Smooth muscle cell of the brain vasculature (primary cell): ENCODE data around the gene PIN1.
"Not testable (repeated sequence)": the region's sequence is repeated elsewhere in the genome, so short reads cannot be mapped to it uniquely, and the experiment has no call there.

Source experiments
- DNase-seq: peaks from one replicate; pipeline ENCODE4 v3.0.0-alpha.2; 2012; ENCODE audit warnings: low read depth, low spot score

Gene PIN1

GRCh38 chr19:9834726-9835506, at the start of gene PIN1:
TSS of gene PIN1 (plus strand) at chr19:9835318. CDS start at chr19:9835345, 27 bp downstream.
- DNase-seq: peak; percentile 97

GRCh38 chr19:9785367-9786331, 49.5 kb upstream of the PIN1 start:
- peak; percentile 88 for DNase-seq

- no peak for DNase-seq
Observed at GRCh38 chr19:9786342-9786741, 48.8 kb upstream of the PIN1 start.

- DNase-seq: no peak
Observed at GRCh38 chr19:9786819-9787218, 48.3 kb upstream of the PIN1 start.

- not testable (repeated sequence) for DNase-seq
Observed at GRCh38 chr19:9788604-9789003, 46.5 kb upstream of the PIN1 start.

- no peak for DNase-seq
Observed at GRCh38 chr19:9789066-9789465, 46.1 kb upstream of the PIN1 start.

- not testable (repeated sequence) for DNase-seq
Observed at GRCh38 chr19:9789579-9789978, 45.5 kb upstream of the PIN1 start.

GRCh38 chr19:9791073-9791367, 44.1 kb upstream of the PIN1 start:
- DNase-seq: not testable (repeated sequence)

GRCh38 chr19:9791552-9792205, 43.4 kb upstream of the PIN1 start:
- DNase-seq: peak; percentile 88

GRCh38 chr19:9792206-9793070, 42.7 kb upstream of the PIN1 start:
- DNase-seq: peak; percentile 86

- DNase-seq: no peak
Observed at GRCh38 chr19:9793071-9793591, 42.0 kb upstream of the PIN1 start.

GRCh38 chr19:9796113-9796773, 38.9 kb upstream of the PIN1 start:
- DNase-seq: peak; percentile 89

- no peak for DNase-seq
Observed at GRCh38 chr19:9797871-9798270, 37.2 kb upstream of the PIN1 start.

- no peak for DNase-seq
Observed at GRCh38 chr19:9799162-9799561, 36.0 kb upstream of the PIN1 start.

- no peak for DNase-seq
Observed at GRCh38 chr19:9801976-9802375, 33.1 kb upstream of the PIN1 start.

GRCh38 chr19:9806803-9807202, 28.3 kb upstream of the PIN1 start:
- no peak for DNase-seq

GRCh38 chr19:9808855-9809824, 26.0 kb upstream of the PIN1 start:
- DNase-seq: no peak

- no peak for DNase-seq
Observed at GRCh38 chr19:9811139-9811538, 24.0 kb upstream of the PIN1 start.

- no peak for DNase-seq
Observed at GRCh38 chr19:9818175-9818733, 16.9 kb upstream of the PIN1 start.
